Ramos (cell line): ENCODE results near the gene CDH22.

Source experiments
- in situ Hi-C: fragments of 300-500 bp; cut with MboI; formaldehyde crosslinking; loops from one replicate; pipeline ENCODE4 v1.14.3; 2022; ENCODE audit warnings: low sequenced_read_pairs; ENCODE audit not compliant: unreplicated experiment

CDH22 gene

GRCh38 chr20:46251211-46251673 is 57.1 kb downstream of the CDH22 start:
- in situ Hi-C loops, result no loop called here

DNA sequence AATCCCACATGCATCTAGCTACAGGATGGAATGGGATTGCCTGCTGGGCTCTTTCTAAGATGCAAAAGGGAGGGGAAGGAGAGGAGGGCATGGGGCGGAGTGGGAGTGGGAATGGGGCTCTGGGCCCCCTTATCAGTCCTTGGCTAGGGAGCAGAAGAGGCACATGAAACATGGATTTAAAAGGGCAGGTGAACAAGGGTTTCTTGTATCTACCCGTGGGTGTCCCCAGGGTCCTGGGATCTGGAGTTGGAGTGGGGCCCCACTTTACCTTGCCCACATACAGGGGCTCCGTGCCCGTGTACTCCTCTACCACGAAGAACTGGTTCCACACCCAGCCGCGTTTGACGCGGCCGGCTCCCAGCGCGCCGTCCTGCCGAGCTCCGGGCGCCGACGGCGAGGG is 57.5 kb downstream of the CDH22 start:
- in situ Hi-C loops, result no loop called here

GRCh38 chr20:46249671-46250070 is 58.6 kb downstream of the CDH22 start:
- in situ Hi-C loops, result no loop called here

DNA sequence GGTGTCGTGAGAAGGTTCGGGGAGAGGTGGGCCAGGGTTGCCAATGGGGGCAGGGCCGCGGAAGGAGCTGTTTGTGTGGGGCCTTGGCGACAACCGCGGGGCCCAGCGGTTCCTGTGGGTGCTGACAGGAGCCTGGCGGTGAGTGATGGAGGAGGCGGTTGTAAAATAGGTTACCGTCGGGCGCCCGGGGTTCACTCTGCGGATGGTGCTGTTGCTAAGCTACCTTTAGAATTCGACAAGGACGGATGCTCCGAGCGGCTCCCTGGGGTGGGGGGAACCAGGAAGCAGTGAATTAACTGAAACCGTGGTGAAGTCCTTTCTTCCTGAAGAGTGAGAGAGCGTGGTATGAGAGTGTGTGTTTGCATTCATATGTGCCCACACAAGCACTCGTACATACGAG is 61.7 kb downstream of the CDH22 start:
- in situ Hi-C loops, result no loop called here

GRCh38 chr20:46243707-46244628 is 64.3 kb downstream of the CDH22 start:
- in situ Hi-C loops, result no loop called here

- in situ Hi-C loops, result no loop called here
Measured at GRCh38 chr20:46242390-46242789, 65.9 kb downstream of the CDH22 start.

DNA sequence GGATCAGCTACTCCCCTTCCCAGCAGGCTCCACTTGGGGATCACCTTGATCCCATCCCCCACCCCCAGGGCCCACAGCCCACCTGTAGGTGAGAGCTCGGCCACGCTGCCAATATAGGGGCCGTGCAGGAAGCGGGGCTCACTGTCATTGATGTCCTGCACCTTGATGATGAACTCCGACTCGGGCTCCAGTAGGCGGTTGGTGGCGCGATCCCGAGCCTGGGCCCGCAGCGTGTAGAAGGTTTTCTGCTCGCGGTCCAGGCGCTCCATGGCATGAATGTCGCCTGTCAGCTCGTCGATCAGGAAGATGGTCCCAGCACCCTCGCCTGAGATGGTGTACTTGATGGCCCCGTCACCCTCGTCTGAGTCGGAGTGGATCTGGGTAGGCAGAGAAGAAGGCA is 67.4 kb downstream of the CDH22 start:
- in situ Hi-C loops, result no loop called here

DNA sequence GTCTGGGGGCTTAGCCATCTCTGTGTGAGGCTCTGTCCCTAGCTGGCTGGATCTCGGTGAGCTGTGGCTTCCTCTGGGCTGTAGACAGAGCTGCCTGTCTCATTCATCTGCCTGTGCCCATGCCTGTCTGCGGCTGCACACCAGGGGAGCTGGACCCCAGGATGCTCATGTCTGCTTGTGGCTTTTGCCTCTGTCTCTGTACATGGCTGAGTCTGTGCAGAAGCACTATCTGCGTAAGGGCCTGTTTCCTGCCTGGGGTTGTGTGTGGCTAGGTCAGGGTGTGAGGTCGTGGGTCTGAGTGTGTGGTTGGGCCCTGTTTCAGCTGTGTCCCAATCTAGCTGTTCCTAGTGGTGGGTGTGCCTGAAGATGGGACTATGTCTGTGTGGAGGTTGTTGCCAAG is 68.2 kb downstream of the CDH22 start:
- in situ Hi-C loops, result no loop called here

DNA sequence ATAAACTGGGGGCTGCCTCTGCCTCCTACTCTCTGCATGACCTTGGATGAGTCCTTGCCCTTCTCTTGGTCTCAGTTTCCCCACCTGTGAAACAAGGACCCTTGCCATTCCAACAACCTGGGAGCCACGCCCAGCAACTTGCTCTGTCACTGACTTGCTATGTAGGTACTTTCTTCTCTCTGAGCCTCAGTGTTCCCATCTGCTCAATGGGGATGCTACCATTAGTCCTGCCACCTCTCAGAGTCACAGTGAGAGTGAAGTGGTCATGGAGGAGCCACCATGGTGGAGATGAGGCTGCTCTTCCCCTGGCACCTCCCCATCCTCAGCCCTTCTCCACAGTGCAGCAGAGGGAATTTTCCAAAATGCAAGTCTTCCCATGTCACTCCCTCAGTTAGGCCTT is 70.6 kb downstream of the CDH22 start:
- in situ Hi-C loops, result no loop called here

DNA sequence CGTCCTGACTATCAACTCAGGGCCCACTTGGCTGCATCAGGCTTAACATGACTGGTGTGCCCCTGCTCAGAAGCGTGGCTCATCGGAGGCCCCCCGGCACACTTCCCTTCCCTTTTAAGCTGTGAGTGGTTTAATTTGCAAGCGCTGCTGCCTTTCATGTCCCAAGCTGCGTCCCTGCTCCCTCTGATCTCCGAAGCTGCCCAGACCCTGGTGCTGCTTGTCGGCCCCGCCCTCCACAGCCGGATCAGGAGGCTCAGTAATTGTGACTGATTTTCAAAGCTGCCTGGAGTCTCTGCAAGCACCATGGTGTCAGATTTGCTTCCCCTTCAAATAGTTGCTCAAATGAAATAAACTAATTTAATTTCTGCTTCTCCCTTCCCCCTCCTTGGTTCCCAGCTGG is 71.1 kb downstream of the CDH22 start:
- in situ Hi-C loops, result no loop called here

GRCh38 chr20:46235077-46235476 is 73.2 kb downstream of the CDH22 start:
- in situ Hi-C loops, result no loop called here

DNA sequence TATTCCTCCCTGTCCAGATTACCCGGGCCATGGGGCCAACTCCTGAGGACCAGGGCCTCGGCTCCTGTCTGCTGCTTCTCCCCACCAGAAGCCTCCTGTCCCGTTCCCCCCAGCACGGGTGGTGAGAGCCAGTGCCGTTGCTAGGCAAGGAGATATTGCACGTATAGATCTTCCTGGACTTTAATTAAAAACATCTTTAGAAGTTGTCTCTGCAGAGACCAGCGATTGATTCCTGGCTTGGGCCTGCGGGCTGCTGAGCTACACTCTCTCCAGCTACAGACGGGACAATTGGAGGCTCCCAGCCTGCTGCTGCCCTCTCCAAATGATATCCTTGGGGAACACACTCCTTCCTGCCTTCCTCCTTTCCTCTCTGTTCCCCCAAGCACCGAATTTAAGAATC is 74.6 kb downstream of the CDH22 start:
- in situ Hi-C loops, result no loop called here

GRCh38 chr20:46232539-46232938 is 75.8 kb downstream of the CDH22 start:
- in situ Hi-C loops, result no loop called here

DNA sequence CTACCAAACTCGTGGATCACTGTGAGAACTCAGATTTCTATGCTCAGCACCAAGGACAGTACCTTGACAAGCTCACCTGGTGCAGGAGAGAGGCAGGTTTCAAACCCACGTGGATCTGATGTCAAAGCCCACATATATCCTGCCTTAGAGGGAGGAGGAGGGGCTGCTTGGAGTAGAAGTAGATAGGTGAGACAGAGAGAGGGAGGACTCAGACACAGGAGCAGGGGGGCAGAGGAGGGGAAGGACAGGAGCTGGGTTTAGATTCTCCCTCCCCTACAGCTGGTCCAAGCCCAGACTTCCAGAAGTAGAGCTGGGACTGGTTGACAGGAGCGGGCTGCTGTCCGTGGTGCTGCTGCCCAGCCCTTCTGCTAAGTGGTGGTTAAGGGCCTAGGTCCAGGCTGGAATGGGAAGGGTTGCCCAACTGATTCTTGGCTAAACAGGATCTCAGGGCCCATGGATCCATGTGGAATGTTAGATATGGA is 77.5 kb downstream of the CDH22 start:
- in situ Hi-C loops, result no loop called here

DNA sequence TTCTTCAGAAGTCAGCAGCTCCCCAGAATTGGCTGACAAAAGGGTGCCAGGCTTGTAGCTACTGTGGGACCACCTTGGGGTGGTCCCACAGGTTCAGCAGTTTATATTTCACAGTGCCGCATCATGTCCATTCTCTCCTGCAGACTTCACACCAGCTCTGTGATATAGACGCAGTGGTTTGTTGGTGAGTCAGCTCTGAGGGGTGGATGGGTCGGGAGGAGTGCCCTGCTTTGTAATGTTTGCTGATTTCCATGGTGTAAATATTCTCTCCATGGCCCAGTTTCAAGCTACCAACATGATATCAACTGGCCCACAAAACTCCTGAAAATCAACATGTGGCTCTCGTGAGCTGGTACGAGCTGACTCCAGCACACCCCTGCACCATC is 78.2 kb downstream of the CDH22 start:
- in situ Hi-C loops, result no loop called here

GRCh38 chr20:46229478-46230105 is 78.7 kb downstream of the CDH22 start:
- in situ Hi-C loops, result no loop called here

- in situ Hi-C loops, result no loop called here
Measured at GRCh38 chr20:46228670-46229069, 79.6 kb downstream of the CDH22 start.

DNA sequence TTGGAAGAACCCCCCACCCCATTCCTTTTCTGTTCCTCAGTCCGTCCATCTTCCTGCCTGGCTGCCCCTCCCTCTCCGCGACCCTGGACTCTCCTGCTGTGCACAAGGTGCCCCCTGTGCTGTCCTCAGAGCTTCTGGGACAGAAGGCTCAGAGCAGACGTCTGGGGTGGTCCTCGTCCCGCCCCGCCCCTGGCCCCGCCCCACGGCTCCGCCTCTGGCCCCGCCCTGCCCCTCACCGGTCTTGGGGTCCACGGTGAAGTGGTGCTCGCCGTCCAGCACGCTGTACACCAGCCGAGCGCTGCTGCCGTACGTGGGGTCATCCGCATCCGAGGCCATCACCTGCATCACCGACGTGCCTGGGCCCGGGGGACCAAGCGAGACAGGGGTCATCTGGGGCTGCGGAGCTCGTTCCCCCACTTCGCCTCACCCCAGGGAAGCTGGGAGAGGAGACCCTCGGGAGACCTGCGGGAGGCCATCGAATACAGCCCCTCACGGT is 81.0 kb downstream of the CDH22 start:
- in situ Hi-C loops, result no loop called here

DNA sequence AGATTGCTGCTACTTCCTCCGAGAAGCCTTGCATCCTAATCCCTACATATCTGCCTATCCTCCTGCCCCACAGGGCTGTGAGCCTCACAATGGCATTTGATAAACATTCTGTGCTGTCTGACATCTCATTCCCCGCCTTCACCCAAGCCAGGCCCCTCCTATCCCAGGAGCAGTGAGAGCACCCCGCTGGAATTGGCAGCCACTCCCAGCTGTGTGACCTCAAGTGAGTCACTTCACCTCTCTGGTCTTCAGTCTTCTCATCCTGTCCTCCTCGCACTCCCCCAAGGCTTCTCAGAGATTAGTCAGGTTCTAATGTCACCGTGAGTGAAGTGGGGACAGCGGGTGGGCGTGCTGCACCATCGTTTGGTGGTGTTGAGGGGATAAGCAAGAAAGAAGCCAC is 81.7 kb downstream of the CDH22 start:
- in situ Hi-C loops, result no loop called here

GRCh38 chr20:46222521-46223007 is 85.7 kb downstream of the CDH22 start:
- in situ Hi-C loops, result no loop called here

- in situ Hi-C loops, result no loop called here
Measured at GRCh38 chr20:46221256-46221833, 87.0 kb downstream of the CDH22 start.
